Activated naive CD8-positive, alpha-beta T cell treated with anti-CD3 and anti-CD28 coated beads, Interleukin-2, amount 50 U/mL, for 16 hours (primary cell): ENCODE results near the gene CRKL.
"Not testable (repeated sequence)": the region's sequence is repeated elsewhere in the genome, so short reads cannot be mapped to it uniquely, and the experiment has no call there.

ENCODE experiments used
- DNase-seq: peaks from one replicate; pipeline ENCODE4 v3.0.0-alpha.2; 2020; ENCODE audit warnings: low read depth, low spot score

CRKL gene, protein sequence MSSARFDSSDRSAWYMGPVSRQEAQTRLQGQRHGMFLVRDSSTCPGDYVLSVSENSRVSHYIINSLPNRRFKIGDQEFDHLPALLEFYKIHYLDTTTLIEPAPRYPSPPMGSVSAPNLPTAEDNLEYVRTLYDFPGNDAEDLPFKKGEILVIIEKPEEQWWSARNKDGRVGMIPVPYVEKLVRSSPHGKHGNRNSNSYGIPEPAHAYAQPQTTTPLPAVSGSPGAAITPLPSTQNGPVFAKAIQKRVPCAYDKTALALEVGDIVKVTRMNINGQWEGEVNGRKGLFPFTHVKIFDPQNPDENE

GRCh38 chr22:20916916-20917810, at the start of gene CRKL:
Gene CRKL, plus strand, starts transcription at chr22:20917407. Its CDS starts 528 bp downstream, at chr22:20917935.
- DNase-seq, result peak; percentile 91

- no peak for DNase-seq
These were observed 48.9 kb upstream of the CRKL start for GRCh38 chr22:20868025-20868962.

- no peak for DNase-seq
These were observed 48.0 kb upstream of the CRKL start for GRCh38 chr22:20869234-20869633.

GRCh38 chr22:20873214-20873613, 44.0 kb upstream of the CRKL start:
- DNase-seq, result no peak

DNA sequence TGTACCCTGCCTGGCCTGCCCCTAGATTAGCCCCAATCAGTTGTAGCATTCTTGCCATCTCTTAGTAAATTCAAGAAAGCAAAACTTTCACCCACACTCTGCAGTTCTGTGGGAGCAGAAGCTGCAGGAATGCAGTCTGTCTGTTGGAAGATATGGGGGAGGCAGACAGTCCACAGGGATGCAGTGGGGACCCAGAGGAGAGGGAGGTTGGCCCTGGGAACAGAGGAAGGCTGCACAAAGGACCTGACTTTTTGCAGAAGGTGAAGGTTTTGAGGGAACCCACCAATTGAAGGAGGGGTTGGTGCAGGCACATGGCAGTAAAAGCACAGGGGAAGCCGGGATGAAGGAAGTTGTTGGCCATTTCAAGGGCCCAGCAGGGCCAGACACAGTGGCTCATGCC, 41.9 kb upstream of the CRKL start:
- DNase-seq, result no peak

DNA sequence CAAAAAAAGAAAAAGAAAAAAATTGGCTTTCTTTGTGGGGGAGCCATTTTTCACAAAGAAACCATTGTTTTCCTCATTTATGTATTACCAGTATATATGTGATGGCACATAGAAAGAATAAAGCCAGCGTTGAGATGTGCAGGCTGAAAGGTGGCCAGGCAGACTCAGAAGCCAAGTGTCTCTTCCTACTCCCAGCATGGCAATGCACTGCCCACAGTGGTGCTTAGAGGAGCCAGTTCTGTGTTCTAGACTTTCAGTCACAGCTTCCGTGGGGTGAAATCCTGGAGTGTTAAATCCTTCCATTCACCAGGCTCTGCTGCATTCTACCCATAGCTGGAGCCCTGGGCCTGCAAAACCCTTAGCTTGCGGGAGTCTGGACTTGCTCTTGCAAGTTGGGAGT, 39.5 kb upstream of the CRKL start:
- no peak for DNase-seq

GRCh38 chr22:20881231-20881630, 36.0 kb upstream of the CRKL start:
- DNase-seq, result no peak

- DNase-seq, result no peak
These were observed 35.1 kb upstream of the CRKL start for GRCh38 chr22:20881869-20882815.

- no peak for DNase-seq
These were observed 34.4 kb upstream of the CRKL start for GRCh38 chr22:20882855-20883254.

DNA sequence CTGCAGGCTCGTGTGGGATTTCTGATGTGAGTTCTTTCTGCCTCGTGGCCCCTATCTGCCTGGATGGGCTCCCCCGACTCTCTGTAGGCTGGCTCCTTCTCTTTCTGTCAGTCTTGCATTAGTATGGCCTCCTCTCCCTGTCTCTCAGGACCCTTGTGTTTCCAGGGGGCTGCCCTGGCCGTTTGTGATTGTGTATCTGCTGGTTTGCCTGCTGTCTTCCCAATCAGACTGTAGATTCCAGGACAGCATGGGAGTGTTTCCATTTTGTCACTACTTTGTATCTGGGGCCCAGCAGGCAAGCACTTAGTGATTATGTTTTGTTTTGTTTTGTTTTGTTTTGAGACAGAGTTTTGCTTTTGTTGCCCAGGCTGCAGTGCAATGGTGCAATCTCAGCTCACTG, 32.8 kb upstream of the CRKL start:
- DNase-seq, result no peak

DNA sequence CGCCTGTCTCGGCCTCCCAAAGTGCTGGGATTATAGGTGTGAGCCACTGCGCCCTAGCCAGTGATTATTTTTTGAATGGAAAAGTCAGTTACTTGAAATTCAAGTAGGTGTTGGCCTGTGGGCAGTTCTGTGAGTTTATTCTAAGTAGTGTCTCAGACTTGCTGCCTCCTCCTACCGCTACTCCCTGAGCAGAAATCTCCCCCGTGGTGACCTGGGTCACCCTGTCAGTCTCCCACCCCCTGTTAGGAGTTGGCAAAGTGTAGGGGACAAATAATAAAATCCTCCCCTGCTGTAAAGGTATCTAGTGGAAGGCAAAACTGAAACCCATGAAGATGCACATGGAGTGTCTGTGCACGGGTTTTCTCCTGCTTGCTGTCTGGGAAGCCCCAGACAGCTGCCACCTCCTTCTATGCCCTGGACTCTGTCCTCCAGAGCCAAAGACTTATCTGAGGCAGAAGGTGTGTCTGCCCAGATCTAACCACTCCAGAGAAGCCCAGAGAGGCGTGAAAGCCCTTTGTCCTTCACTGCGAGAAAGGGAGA, 32.1 kb upstream of the CRKL start:
- no peak for DNase-seq

- DNase-seq, result no peak
These were observed 31.5 kb upstream of the CRKL start for GRCh38 chr22:20885557-20886323.

DNA sequence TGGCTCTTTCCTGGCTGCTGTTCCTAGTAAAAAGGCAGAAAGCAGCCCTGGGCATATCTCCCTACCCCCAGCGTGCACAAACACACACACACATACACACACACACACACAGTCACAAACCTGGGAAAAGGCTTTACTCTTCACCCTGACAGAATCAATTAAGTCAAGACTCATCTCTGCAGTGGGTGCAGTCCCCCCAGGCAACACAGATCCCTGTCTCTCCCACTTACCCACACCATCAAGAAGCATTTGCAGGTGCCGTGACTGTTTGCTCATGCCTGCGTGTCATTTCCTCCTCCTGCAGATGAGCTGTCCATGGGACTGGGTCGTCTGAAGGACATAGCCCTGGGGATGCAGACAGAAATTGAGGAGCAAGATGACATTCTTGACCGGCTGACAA, 29.8 kb upstream of the CRKL start:
- DNase-seq, result no peak

GRCh38 chr22:20889025-20889704, 28.0 kb upstream of the CRKL start:
- DNase-seq, result no peak

- DNase-seq, result no peak
These were observed 27.2 kb upstream of the CRKL start for GRCh38 chr22:20889904-20890540.

DNA sequence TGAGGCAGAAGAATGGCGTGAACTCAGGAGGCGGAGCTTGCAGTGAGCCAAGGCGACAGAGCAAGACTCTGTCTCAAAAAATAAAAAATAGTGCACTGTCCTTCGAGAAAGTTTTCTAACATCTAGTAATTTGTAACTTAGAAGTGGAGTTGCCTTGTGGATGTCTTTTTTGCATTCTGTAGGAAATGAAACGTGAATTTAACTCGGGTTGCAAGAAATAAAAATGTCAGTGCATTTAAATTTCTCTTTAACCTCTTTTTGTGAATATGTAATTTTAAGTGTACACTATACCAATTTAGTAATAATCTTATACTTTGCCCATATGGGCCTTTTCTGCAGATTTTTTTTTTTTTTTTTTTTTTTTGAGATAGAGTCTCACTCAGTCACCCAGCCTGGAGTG, 26.2 kb upstream of the CRKL start:
- no peak for DNase-seq

- DNase-seq, result not testable (repeated sequence)
These were observed 19.5 kb upstream of the CRKL start for GRCh38 chr22:20897737-20898136.

DNA sequence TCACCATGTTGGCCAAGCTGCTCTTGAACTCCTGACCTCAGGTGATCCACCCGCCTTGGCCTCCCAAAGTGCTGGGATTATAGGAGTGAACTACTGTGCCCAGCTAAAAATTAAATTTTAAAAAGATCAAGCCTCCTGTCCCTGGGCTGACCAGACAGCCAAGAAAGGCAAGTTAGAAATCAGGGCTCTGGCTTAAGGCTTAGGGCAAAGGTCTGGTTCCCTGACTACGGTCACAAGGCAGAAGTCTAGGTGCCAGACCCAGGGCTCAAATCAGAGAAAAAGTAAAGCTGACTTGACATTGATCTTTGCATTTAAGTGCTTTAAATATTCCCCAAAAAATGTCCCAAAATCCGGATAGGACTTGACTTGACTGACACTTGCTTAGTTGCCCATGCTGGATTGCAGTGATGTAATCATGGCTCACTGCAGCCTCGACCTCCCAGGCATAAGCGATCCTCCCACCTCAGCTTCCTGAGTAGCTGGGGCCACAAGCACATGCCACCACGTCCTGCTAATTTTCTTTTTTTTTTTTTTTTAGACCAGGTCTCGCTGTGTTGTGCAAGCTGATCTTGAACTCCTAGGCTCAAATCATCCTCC, 17.3 kb upstream of the CRKL start:
- DNase-seq, result no peak
